ENCODE measurements around the gene SPEN. TPM values are rescaled to one million over a fixed set of nuclear protein-coding genes. Genes with fewer than 3 reads are reported as not detected.

The SPEN gene
- total RNA-seq, 3 donors from 2014 or later = 48.7 to 60.3 (median 50.6) TPM

DNA sequence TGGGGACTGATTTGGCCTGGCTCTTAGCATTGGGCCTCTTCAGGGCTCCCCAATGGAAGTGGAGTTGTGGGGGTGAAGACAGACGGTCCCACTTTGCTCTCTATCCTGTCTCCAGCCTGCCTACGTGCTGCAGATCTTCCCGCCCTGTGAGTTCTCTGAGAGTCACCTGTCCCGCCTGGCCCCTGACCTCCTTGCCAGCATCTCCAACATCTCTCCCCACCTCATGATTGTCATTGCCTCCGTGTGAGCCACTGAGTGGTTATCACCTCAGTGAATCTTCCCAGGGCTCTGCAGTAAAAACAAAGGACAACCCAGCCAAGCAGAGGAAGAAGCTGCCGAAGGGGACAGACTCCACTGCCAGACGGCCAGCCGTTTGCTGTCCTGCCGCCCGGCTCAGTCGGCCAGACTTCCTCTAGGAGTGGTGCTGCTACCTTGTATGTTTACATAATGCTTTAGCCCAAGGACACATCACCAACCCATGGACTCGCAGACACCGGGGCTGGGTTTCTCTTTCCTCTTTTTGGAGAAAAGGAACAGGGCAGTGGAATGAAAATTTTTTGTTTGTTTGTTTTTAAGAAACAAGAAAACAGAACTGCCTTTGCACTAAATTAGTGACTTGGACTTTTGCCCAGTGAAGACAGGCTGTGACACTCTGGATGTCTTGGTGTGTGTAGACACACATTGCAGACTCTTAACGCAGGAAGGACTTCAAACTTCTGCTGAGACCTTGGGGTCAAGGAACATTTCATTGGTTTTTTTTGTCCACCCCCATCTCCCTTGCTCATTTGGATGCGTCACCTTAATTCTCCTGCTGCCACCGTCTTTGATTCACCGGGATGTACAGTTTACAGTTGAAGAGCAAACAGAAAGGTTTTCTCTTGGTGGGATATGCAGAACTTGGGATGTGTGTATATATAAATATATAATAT, 91.9 kb downstream of the SPEN start:
- peak in 2 of 3 donors; percentile 44 to 64 for DNase-seq
- intact Hi-C loops (cut with DNase I, micrococcal nuclease) = no loop called here
- peaks cover 17% of the 10 kb centered on the region for H3K36me3 ChIP-seq (ENCODE audit: low read depth)
- TF ChIP-seq, protein P1, sequence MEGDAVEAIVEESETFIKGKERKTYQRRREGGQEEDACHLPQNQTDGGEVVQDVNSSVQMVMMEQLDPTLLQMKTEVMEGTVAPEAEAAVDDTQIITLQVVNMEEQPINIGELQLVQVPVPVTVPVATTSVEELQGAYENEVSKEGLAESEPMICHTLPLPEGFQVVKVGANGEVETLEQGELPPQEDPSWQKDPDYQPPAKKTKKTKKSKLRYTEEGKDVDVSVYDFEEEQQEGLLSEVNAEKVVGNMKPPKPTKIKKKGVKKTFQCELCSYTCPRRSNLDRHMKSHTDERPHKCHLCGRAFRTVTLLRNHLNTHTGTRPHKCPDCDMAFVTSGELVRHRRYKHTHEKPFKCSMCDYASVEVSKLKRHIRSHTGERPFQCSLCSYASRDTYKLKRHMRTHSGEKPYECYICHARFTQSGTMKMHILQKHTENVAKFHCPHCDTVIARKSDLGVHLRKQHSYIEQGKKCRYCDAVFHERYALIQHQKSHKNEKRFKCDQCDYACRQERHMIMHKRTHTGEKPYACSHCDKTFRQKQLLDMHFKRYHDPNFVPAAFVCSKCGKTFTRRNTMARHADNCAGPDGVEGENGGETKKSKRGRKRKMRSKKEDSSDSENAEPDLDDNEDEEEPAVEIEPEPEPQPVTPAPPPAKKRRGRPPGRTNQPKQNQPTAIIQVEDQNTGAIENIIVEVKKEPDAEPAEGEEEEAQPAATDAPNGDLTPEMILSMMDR (IDR thresholded peaks at IDR 0.05) = no peak
- H3K4me1 ChIP-seq (ENCODE audit: low read depth) = peaks cover 4% of the 10 kb centered on the region
- peak; percentile 77 for ATAC-seq
- H3K4me3 ChIP-seq = no peak overlapping the region
- no peaks in the 10 kb centered on the region for H3K9me3 ChIP-seq

DNA sequence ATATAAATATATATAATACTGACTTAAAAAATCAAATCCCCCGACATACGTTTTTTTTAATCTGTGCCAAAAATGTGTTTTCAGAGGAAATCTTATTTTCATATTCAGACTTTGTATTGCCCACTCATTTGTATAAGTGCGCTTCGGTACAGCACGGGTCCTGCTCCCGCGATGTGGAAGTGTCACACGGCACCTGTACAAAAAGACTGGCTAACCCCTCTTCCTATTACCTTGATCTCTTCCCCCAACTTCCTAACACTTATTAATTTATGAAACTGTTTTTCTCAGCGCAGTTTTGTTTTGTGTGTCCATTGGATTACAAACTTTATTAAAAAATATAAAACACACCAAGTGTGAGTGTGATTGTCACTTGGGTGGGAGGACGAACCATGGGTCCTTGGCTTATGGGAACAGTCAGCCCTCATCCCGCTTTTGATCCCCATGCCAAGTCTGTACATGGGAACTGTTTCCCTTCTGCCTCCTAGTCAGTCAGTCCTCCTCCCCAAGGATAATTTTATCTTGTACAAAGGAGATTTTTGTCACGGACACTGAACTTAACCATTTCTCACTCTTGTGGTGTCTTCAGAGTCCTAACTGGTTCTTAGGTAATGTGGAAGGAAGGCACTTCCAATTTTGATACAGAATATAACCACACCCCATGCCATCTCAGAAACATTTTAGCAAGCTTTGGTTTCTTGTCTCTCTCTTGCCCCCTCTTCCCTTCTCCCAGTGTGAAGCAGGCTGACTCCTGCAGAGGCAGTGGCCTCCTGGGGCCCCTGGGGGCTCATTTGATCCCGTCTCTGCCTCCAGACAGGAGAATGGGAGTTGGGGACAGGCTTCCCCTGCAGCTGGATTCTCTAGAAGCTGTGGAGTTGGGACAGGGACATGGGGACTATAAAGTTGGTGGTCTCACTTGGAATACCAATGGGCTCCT, 92.9 kb downstream of the SPEN start:
- H3K9me3 ChIP-seq = no peaks in the 10 kb centered on the region
- ATAC-seq (no peak), DNase-seq (no peak)
- H3K36me3 ChIP-seq (ENCODE audit: low read depth) = peaks cover 17% of the 10 kb centered on the region
- intact Hi-C loops (cut with DNase I, micrococcal nuclease) = no loop called here
- TF ChIP-seq, protein P1 (IDR thresholded peaks at IDR 0.05) = no peak
- peaks cover 4% of the 10 kb centered on the region for H3K4me1 ChIP-seq (ENCODE audit: low read depth)
- H3K4me3 ChIP-seq = no peak overlapping the region

DNA sequence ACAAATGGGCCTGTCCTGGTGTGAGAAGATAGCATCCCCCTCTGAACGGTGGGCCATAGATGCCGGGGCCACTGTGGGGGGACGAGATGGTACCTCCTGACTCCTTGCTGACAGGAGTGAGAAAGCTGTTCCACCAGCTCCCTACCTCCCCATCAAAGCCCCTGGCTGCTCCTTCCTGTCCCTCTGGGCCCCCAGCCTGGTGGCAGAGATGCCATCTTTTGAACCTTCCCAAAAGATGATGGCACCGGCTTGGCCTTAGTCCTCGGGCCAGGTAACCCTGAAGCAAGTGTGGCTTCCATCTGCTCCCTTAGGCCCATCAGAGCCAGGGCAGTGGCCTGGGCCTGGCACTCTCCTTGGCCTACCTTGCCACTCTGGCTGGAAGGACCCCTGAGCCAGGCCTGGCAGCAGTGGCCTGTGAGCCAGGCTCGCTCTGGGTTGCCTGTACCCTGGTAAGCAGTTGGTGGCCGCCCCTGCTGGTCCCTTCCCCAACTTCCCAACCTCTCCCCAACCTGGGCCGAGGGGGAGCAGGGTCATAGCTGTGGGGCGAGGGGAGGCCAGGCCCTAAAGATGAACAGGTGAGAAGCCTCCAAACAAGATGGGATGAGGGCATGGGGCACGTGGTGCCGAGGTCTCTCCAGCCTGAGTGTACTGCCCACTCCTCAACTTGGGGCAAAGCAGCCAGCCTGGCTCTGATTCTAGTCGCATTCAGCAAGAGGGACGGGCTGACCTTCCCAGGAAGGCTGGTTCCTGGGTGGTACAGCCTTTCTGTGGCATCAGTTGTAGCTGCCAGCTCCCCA, 93.7 kb downstream of the SPEN start:
- H3K4me3 ChIP-seq = no peak overlapping the region
- intact Hi-C loops (cut with DNase I, micrococcal nuclease) = no loop called here
- ATAC-seq = no peak
- no peaks in the 10 kb centered on the region for H3K9me3 ChIP-seq
- no peak for DNase-seq
- peaks cover 17% of the 10 kb centered on the region for H3K36me3 ChIP-seq (ENCODE audit: low read depth)
- TF ChIP-seq, protein P1 (IDR thresholded peaks at IDR 0.05) = no peak
- H3K4me1 ChIP-seq (ENCODE audit: low read depth) = peaks cover 4% of the 10 kb centered on the region

DNA sequence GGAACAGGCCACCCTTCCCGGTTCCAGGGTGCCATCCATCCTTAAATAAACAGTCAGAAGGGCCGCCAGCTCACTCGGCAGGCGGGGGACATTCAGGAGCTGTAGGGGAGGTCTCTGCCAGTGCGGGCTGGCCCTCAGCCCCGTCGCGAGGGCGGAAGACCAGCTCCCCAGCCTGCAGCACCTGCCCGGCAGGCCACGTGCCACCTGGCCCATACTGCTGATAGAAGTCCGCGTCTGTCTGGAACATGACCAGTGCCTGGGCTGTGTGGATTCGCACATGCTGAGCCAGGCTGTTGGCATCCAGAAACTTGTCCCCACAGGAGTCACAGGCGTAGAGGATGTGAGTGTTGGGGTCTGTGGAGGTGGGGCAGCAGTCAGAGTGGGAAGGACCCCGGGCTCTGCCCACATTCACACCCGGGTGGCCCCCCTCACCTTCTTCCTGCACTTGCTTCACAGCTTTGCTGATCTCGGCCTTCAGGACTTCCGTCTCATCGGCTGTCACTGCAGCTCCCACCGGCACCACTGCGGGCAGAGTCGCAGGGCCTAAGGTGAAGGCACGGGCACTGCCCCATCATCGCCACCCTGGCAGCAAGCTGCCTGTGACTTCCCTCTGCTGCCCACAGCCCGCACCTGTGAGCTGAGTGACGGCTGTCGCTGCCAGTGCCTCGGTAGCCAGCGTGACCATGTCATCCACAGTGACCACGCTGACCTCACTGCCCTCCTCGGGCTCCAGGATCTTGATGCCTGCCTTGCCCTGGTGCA, 94.6 kb downstream of the SPEN start:
- DNase-seq (no peak), ATAC-seq (no peak)
- intact Hi-C loops (cut with DNase I, micrococcal nuclease) = no loop called here

More for the DNA sequence above, 94.6 kb downstream of the SPEN start:
- peaks cover 4% of the 10 kb centered on the region for H3K4me1 ChIP-seq (ENCODE audit: low read depth)
- H3K4me3 ChIP-seq = no peak overlapping the region
- TF ChIP-seq, protein P1 (IDR thresholded peaks at IDR 0.05) = no peak
- H3K9me3 ChIP-seq = no peaks in the 10 kb centered on the region
- H3K36me3 ChIP-seq (ENCODE audit: low read depth) = peaks cover 17% of the 10 kb centered on the region
